CD4-positive, alpha-beta T cell treated with Interleukin-2 at 100 ng/mL for 4 hours (primary cell): ENCODE results near the gene E2F1.

Source experiments
- DNase-seq: peaks from one replicate; pipeline ENCODE4 v3.0.0-alpha.2; 2020; ENCODE audit warnings: low spot score

E2F1 gene, protein sequence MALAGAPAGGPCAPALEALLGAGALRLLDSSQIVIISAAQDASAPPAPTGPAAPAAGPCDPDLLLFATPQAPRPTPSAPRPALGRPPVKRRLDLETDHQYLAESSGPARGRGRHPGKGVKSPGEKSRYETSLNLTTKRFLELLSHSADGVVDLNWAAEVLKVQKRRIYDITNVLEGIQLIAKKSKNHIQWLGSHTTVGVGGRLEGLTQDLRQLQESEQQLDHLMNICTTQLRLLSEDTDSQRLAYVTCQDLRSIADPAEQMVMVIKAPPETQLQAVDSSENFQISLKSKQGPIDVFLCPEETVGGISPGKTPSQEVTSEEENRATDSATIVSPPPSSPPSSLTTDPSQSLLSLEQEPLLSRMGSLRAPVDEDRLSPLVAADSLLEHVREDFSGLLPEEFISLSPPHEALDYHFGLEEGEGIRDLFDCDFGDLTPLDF

DNA sequence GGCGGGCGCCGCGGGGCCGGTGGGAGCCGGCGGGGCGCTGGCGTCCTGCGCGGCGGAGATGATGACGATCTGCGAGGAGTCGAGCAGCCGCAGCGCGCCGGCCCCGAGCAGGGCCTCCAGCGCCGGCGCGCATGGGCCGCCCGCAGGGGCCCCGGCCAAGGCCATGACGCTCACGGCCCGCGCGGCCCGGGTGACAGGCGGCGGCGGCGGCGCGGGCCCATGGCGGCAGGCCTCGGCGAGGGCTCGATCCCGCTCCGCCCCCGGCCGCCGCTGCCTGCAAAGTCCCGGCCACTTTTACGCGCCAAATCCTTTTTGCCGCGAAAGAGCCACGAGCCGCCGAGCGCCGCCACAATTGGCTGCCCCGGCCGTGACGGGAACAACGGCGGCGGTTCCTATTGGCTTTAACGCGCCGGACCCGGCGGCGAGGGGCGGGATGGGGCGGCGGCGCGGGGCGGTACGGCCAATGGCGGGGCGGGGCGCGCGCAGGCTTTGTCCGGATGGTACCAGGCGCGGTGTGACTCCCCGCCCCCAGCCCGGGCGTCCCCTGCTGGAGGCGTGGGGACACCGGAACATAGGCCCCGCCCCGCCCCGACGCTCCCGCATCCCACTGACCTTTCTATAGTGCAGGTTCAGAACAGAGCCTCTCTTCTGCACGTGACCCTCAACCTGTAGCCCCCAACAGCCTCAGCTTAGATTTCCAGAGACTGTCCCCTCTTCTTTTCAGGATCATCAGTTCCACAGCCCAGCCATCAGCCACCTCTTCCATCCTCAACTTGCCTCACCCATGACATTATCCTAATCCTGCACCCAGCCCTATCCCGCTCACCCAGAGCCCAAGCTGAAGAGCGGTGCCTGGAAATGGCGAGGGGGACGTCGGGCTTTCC, at the start of gene E2F1:
Gene E2F1 (minus strand): TSS at position 286 of the 884 bp plus-strand sequence. CDS start 121 bp downstream, at position 165.
- peak; percentile 94 for DNase-seq

DNA sequence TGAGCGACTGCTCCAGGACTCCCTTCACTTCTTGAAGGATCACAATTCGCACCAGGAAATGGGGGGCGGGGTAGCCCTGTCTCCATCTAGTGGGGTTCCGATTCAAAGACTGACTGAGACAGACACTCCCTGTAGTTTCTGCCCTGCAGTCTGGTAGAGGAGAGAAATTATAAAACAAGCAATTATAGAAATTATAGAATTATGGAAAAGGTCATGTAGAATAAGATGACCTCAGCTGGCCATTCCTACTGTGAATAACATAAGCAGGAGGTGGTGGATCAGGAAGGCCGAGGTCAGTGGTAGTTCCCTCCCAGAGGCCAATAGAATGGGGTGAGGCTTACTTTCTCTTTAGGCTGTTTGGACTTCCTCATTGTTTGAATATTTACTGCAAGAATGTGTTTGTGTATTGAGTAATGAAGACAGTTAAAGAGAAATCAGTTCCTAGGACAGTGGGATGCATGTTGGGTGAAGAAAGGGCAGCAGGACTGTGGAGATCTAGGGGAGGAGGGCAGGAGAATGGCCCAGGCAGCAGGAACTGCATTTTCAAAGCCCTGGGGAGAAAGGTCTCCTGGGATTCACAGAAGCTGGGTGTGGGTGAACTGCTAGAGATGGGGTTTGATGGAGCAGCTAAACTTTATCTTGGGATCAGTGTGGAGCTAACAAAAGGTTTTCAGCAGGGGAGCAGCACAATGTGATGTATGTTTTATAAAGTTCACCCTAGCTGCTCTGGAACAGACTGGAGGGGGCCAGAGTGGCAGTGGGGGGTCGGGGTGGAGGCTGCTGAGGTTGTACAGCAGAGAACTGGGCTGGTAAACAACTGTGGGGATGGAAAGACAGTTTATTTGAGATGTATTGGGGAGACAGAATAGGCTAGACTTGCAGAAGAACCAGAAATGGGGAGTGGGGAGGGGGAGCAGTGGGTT, 47.7 kb upstream of the E2F1 start:
- DNase-seq = no peak

DNA sequence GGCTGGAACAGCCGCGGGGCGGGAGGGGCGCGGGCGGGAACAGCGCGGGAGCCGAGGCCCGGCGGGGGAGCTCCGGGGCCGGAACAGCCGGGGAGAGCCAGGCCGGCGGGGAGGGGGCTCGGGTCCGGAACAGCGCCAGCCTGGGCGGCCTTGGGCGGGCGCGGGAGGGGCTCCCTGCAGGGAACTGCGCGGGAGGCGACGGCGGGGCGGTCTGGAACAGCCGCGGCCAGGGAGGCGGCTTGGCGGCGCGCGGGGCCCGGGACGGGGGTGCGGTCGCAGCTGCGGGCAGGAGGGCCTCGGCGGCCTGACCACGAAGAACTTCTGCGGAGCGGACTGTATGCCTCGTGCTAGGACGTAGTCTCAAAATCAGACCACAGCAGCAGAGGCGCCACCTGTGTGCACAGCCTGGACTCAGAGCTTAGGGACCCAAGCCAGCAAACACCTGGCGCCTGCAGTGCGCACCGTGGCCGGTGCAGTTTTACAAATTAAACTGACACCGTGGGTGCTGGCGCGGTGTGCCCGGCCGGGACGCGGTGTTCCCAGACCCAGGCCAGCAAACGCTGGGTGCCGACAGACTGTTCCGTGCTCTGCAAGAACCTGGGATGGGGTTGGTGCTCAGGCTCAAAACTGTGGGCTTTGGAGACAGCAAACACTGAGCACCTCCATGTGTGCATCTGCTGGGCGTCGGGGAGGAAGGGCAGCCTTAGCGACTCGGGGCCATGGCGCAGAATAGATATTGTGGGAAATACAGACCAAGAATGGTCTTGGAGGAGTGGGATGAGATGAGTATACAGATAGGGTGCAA, 46.2 kb upstream of the E2F1 start:
- peak; percentile 89 for DNase-seq

DNA sequence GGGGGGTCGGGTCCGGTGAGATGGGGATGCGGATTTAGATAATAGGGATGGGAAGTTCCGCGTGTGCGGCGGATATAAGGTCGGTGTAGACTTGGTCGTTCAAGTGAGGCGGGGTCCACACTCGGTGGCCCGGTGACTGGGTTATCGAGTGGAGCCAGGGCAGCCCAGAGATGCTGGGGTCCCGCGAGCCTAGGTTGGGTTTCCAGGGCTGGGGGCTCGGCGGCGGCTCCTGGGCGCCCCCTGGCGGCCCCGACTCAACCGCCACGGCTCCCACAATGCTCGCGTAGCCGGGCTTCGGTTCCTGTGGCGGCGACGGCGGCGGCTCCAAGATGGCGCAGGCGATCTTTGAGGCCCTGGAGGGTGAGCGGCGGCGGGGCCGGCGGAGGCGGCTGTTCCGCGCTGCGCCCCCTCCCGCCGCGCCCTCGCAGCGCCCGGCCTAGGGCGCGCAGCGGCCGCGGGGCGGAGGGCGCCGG, 45.5 kb upstream of the E2F1 start, which contains the start of gene ZNF341:
Gene ZNF341 (plus strand): TSS at position 304 of the 473 bp plus-strand sequence. CDS start 26 bp downstream, at position 330.
- peak; percentile 91 for DNase-seq

DNA sequence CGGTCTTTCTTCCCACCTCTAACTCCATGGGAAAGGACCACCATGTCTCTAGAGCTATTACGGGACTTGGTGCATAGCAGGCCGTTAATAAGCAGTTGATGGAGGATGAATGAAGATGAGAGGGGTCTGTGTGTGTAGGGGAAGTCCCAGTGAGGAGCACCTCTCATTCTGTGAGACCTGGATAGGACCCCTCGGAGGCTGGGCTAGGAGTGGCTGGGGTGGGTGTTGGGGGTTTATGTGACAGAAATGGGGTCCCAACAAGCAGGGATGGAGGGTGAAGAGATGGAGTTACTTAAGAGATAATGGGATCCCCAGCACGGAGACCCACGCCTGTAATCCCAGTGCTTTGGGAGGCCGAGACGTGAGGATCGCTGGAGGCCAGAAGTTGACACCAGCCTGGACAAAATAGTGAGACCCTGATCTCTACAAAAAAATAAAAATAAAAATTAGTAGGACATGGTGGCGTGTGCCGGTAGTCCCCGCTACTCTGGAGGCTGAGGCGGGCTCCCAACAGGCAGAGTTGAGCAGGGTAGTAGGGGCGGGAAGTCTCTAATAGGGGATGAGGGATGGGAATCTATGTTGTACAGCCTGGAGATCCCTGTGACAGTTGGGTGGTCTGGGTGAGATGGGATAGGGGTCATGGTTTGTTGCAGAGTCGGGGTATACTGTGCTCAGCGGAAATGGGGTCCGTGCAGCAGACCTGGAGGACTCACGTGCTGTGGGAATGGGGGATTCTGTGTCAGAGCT, 44.9 kb upstream of the E2F1 start:
- no peak for DNase-seq

DNA sequence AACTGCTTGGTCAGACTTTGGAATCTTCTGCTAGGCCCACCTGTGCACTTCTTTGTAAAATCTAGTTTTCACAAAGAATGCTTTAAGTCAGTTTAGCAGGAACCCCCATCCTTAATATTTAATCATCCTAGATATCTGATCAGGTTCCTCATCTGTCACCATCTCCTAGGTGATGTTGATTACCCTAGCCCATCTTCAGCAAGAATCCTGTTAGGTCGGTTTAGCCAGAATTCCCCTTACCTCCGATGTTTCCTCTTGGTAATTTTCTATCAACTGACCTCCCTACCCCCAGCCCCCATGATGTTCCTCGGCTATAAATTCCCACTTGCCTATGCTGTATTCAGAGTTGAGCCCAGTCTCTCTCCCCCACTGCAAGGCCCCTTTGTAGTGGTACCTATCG, 42.9 kb upstream of the E2F1 start:
- no peak for DNase-seq

DNA sequence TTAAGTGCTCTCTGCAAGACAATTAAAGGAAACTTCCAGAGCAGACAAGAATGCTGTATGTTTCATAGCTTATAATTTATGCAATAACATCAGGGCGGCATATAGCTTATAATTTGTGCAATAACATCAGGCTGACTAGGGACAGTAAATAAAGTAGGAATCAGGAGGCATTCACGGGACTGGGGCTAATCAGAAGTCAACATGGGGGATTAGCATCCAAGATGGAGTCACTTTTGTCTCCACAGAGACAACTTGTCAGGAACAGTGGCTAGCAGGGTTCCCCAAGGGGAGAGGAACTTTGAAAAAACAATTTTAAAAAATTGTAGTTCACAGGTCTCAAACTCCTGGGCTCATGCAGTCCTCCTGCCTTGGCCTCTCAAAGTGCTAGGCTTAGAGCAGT, 42.3 kb upstream of the E2F1 start:
- DNase-seq = no peak

DNA sequence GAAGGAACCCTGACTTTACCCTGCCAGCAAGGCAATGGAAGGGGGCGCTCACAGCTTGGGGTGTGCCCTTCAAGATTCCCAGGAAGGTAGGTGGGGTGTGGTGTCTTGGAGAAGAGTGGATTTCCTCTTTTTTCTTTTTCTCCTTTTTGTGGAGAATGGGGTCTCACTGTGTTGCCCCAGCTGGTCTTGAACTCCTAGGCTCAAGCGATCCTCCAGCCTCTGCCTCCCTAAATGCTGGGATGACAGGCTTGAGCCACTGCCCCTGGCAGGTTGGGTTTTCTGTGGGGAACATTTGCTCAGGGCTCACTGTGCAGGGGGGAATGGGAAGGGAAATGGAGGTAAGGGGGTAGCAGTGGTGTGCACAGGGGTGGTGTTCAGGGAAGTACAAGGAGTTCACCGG, 41.6 kb upstream of the E2F1 start:
- no peak for DNase-seq

DNA sequence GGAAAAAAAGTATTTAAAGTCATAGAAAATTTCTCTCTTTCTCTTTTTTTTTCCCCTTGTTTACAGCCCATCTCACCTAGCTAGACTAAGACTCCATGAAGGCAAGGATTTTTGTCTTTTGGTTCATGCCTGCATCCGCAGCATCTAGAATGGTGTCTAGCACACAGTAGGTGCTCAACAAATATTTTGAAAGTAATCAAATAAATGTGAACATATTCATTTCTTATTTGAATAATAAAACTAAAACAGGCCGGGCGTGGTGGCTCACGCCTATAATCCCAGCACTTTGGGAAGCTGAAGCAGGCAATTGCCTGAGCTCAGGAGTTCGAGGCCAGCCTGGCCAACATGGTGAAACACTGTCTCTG, 40.9 kb upstream of the E2F1 start:
- no peak for DNase-seq

DNA sequence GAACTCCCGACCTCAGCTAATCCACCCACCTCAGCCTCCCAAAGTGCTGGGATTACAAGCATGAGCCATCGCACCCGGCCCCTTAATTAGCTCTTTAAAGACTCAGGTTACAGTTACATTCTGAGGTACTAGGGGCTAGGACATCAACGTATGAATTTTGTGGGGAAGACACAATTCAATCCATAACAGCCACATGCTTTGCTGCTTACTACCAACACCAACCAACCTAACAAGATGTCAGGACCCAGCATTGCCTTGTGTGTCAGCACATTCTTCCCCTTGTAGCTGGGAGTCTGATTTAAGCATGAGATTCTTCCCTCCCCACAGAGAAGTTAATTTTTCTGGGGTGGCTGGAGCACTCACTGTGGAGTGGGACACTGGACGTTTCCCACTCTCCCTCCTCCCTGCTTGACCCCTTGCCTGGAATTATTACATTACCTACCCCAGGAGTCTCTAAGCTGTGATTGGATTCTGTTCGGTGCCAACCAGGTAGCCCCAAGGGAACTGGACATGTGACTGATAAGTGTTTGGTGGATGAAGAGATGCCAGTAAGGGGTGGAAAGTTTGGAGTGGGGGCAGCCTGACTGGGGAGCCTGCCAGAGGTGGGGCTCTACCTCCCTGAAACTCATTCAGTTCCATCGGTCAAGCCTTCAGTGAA, 39.6 kb upstream of the E2F1 start:
- no peak for DNase-seq

DNA sequence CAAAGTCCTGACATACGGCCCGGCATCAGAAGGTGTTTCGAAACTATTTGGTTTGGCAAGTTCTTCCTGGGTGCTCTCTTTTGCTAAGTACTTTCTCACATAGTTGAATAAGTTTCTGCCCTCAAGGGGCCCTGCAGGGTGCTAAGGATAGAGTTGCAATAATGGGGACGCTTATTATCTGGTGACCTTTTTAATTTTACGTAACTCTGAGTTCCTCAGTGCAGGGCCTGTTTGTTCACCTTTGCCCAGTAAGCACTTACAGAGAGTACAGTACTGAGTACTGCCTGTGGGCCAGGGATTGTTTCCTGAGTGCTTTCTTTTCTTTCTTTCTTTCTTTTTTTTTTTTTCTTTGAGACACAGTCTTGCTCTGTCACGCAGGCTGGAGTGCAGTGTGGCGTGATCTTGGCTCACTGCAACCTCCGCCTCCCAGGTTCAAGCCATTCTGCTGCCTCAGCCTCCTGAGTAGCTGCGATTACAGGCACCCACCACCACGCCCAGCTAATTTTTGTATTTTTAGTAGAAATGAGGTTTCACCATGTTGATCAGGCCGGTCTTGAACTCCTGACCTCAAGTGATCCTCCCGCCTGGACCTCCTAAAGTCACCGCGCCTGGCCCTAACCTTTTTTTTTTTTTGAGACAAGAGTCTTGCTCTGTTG, 38.4 kb upstream of the E2F1 start:
- DNase-seq = no peak

DNA sequence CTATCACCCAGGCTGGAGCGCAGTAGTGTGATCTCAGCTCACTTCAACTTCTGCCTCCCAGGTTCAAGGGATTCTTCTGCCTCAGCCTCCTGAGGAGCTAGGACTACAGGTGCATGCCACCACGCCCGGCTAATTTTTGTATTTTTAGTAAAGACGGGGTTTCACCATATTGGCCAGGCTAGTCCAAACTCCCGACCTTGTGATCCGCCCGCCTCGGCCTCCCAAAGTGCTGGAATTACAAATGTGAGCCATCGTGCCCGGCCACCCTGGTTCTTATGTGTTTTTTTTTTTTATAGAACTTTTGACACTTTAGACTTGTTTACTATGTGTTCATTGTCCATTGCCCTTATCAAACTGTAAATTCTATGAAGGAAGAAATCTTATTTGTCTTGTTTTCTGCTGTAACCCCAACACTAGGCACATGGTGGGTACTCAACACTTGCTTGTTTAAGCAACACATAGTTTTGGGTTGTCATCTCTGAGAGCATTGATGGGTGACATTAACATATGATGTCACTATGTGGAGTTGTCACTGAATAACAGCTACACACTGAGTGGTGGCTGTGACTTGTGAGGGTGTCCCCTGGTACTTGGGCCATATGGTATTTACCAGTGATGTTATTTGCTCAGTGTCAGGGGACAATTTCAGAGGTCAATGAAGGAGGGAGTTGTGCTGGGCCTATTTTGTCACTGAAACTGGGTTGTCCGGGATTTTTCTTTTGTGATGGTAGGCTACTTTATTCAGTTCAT, 35.4 kb upstream of the E2F1 start:
- DNase-seq = no peak

DNA sequence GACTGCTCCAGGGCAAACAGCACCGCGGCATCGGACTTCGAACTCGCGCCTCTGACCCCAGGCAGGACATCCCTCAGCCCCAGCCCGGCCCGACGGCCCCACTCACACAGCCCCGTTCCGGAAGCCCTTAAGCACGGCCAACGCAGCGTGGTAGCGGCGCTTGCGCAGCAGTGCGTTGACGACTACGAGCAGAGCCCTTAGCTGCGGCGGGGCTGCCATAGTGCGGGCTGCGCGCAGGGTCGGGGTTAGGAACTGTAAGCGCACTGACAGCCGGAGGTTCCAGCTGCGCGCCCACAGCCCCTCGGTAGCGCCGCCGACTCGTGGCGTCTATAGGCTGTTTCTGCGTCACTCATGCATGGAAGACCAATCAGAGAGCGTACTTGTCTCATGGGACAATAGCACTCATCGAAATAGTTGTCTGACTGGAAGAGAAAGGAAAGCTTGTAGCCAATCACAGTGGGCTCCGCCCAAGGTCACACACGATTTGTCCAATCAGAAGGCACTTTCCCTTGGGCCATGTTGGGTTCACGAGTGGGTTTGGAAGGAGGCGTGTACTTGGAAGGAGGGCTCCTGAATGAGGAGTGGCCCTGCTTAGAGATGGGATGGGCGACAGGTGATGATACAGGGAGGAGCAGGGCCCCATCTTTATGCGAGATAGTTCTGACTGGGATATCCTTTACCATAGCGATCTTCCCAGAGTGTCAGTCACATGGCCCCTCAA, 34.0 kb upstream of the E2F1 start, which contains the start of gene PXMP4:
Gene PXMP4 (minus strand): TSS at position 322 of the 721 bp plus-strand sequence. CDS start 103 bp downstream, at position 219.
- DNase-seq = peak; percentile 97

DNA sequence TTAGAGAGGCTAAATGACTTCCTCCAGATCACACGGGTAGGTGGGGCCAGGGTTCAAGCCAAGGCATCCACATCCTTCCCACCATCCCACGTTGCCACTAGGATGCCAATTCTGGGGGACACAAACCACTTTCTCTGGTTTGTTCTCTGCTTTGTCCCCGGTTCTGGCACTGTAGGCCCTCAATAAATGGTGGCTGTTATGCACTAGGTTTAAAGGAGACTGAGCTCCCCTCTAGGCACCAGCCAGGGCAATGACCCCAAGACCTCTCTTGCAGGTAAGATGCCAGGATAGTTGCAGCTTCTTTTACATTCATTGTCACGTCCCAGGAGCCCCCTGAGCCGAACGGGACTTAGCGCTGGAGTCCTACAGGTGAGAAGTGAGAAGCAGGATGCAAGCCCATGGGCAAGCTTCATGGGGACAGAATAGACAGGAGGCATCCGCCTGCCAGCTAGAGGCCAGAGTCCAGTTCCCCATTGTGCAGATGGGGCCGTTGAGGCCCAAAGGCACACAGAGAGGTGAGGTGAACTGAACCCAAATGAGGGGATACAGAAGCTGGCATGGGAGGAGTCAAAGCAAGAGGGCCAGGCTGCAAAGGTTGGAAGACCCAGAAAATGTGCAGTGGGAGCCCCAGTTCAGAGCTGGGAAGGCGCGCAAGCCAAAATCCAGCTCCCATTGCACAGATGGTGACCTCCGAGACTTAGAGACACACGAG, 33.2 kb upstream of the E2F1 start:
- DNase-seq = no peak

DNA sequence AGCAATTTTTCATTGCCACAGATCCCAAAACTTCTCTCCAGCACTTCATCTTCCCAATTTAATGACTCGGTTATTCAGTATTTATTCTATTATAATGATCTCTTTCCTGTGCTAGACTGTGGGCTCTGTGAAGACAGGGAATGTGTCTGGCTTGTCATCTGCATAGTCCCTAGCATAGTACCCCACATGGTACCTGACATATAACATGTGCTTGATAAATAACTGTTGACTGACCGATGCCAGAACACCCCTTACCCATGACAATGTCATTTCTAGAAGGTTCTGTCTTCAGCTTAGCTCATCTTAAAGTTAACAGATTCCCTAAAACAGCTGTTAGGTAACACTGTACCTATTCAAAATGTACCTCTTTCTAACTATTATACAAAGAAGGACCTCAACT, 30.3 kb upstream of the E2F1 start:
- no peak for DNase-seq

DNA sequence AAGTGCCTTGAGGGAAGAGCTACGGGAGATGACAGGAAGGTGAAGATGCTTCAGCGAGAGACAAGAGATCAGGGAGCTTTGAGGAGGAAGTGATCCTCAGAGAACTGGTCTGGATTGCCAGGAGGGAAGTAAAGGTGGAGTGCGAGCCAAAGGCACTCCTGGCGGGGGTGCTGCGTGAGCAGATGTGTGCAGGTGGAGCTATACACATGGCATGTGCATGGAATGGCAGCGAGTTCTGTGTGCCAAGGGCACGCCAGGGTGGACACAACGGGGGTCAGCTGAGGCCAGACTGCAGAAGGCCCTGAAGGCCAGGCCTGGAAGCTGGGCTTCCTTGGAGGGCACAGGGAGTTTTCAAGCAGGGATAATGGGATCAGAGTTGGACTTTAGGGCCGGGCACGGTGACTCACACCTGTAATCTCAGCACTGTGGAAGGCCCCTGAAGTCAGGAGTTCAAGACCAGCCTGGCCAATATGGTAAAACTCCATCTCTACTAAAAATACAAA, 27.7 kb upstream of the E2F1 start:
- no peak for DNase-seq

DNA sequence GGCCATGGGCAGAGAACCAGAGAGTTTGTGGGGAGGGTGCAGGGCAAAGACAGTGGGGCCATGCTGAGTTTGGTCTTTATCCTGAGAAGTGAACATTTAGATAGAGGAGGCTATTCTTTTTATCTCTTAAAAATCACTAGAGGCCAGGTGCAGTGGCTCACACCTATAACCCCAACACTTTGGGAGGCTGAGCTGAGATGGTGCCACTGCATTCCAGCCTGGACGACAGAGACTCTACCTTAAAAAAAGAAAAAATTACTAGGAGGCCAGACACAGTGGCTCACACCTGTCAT, 25.2 kb upstream of the E2F1 start:
- DNase-seq = no peak
